K562 (cell line): Measurements from ENCODE around the gene ST8SIA1. TPM values are rescaled to one million over a fixed set of nuclear protein-coding genes. Genes with fewer than 3 reads are reported as not detected.

Experiments
- ATAC-seq: fragments of 200-7000 bp; cut with Tn5 transposase; 3 replicates; pipeline ENCODE4 v1.9.1; 2020; ENCODE audit warnings: moderate library complexity
- BruUV-seq: library from RNA; stranded (reverse); fragments of 400-500 nt; replicated peaks from 2 replicates; lab custom pipeline; 2021; lab: Mats Ljungman, UMichigan
- CTCF ChIA-PET: fragments of 300-600 bp; formaldehyde crosslinking; extraction: SDS; loops from one replicate; lab custom pipeline; 2021; ENCODE audit warnings: low intra/inter-chr PET ratio; lab: Yijun Ruan, JAX
- POLR2A ChIA-PET: fragments of 300-600, 350-650 bp; sonication (Branson Sonifier 250); formaldehyde crosslinking; extraction: SDS; loops from one replicate; lab custom pipeline; 2021; ENCODE audit warnings: antibody characterized with exemption, inconsistent platforms; lab: Yijun Ruan, JAX
- DNase-seq, 4 experiments: peaks; one replicate each; pipeline versions ENCODE4 v3.0.0 to v3.0.0-alpha.2; 2011 to 2018; ENCODE audit warnings: low spot score in 3 of 4, mixed read lengths in 3 of 4; ENCODE audit errors: extremely low read depth in 1 of 4
- FAIRE-seq: peaks from 2 replicates; lab custom pipeline; 2011; peaks lifted over from hg19 to GRCh38; lab: Jason Lieb, UNC
- H2AFZ ChIP-seq: 2 replicates; pipeline ENCODE4 v1.6.0; 2011; ENCODE audit warnings: low read depth, low read length, control low read depth, inconsistent platforms
- H3K27ac ChIP-seq: fragments of 200-600 bp; 3 replicates; pipeline ENCODE4 v1.8.0; 2011; ENCODE audit warnings: low read depth, mild to moderate bottlenecking, control low read depth, inconsistent platforms, low read length, moderate library complexity, mixed read lengths; ENCODE audit errors: extremely low read depth
- H3K27me3 ChIP-seq, 2 experiments: fragments of 300-600 bp in 1 of 2; 2 replicates in 1 of 2; 3 replicates in 1 of 2; pipeline versions ENCODE4 v1.6.0 to v1.8.0; 2011; ENCODE audit warnings: inconsistent platforms in 2 of 2, low read length in 2 of 2, mild to moderate bottlenecking in 1 of 2, mixed read lengths in 1 of 2, moderate library complexity in 1 of 2; ENCODE audit not compliant: control insufficient read depth in 2 of 2, insufficient read depth in 2 of 2
- H3K36me3 ChIP-seq: fragments of 300-600 bp; 3 replicates; pipeline ENCODE4 v1.8.0; 2011; ENCODE audit warnings: mild to moderate bottlenecking, low read length, inconsistent platforms; ENCODE audit not compliant: control insufficient read depth, insufficient read depth
- H3K4me1 ChIP-seq, 2 experiments: fragments of 200-600 bp in 1 of 2; replicated peaks in 1 of 2; 2 replicates in 1 of 2; 3 replicates in 1 of 2; pipeline versions ENCODE4 v1.5.1 to v1.8.0; 2011; ENCODE audit warnings: inconsistent platforms in 2 of 2, low read length in 2 of 2, mild to moderate bottlenecking in 1 of 2, mixed read lengths in 1 of 2, moderate library complexity in 1 of 2; ENCODE audit not compliant: control insufficient read depth in 2 of 2, insufficient read depth in 2 of 2
- H3K4me2 ChIP-seq: 2 replicates; pipeline ENCODE4 v1.6.1; 2011; ENCODE audit warnings: low read length, control low read depth, inconsistent platforms, mixed read lengths; ENCODE audit not compliant: insufficient read depth
- H3K4me3 ChIP-seq: fragments of 200-600 bp; sonication (generic), shearing (Covaris generic); 2 replicates; pipeline ENCODE4 v1.5.1; 2016; ENCODE audit warnings: control low read depth, inconsistent platforms
- H3K79me2 ChIP-seq: fragments of 200-600 bp; 3 replicates; pipeline ENCODE4 v1.8.0; 2011; ENCODE audit warnings: low read length, inconsistent platforms; ENCODE audit not compliant: control insufficient read depth, insufficient read depth
- H3K9ac ChIP-seq, 2 experiments: 2 replicates each; pipeline versions ENCODE4 v1.6.0 to v1.6.1; 2011; ENCODE audit warnings: low read depth in 2 of 2, low read length in 2 of 2, control low read depth in 1 of 2, inconsistent platforms in 1 of 2, mild to moderate bottlenecking in 1 of 2, mixed read lengths in 1 of 2; ENCODE audit not compliant: insufficient read depth in 1 of 2
- H3K9me1 ChIP-seq: one replicate; pipeline ENCODE4 v1.6.0; 2011; ENCODE audit warnings: inconsistent platforms, mild to moderate bottlenecking, low read length, moderate library complexity; ENCODE audit not compliant: control insufficient read depth, insufficient read depth
- H3K9me3 ChIP-seq: replicated peaks from 2 replicates; pipeline ENCODE4 v1.5.1; 2011; ENCODE audit warnings: low read depth, low read length, inconsistent platforms; ENCODE audit not compliant: control insufficient read depth, insufficient read depth
- H4K20me1 ChIP-seq: replicated peaks from 2 replicates; pipeline ENCODE4 v1.6.1; 2011; ENCODE audit warnings: low read length, inconsistent platforms, mixed read lengths; ENCODE audit not compliant: control insufficient read depth, insufficient read depth
- GATAD2A ChIP-seq: fragments of 450-650 bp; IDR thresholded peaks from 2 replicates; pipeline ENCODE4 v1.6.1; 2017
- POLR2G ChIP-seq: fragments of 200-400 bp; formaldehyde crosslinking; IDR thresholded peaks from 2 replicates; pipeline ENCODE4 v1.6.1; 2017; ENCODE audit warnings: low read depth, mild to moderate bottlenecking, antibody characterized with exemption, low read length, moderate library complexity
- SAFB ChIP-seq: fragments of 200-400 bp; formaldehyde crosslinking; IDR thresholded peaks from 2 replicates; pipeline ENCODE4 v1.6.1; 2017; ENCODE audit warnings: low read depth, low read length, borderline replicate concordance
- STAT5A ChIP-seq: IDR thresholded peaks from 2 replicates; pipeline ENCODE4 v1.6.1; 2012; ENCODE audit warnings: low read length, inconsistent platforms, borderline replicate concordance
- TAL1 ChIP-seq: fragments of 450-650 bp; IDR thresholded peaks from 2 replicates; pipeline ENCODE4 v1.6.1; 2016; ENCODE audit warnings: mild to moderate bottlenecking
- TFAM ChIP-seq: fragments of 250-450 bp; sonication (Bioruptor Pico); conservative IDR thresholded peaks from 2 replicates; pipeline ENCODE4 v1.5.0; 2021; ENCODE audit warnings: mild to moderate bottlenecking, moderate library complexity
- ZBTB33 ChIP-seq: sonication (generic); formaldehyde crosslinking; IDR thresholded peaks from 2 replicates; pipeline ENCODE4 v1.8.1; 2023; ENCODE audit warnings: mild to moderate bottlenecking, missing genetic modification reagents
- ZBTB7A ChIP-seq: IDR thresholded peaks from 2 replicates; pipeline ENCODE4 v1.6.1; 2011; ENCODE audit warnings: low read depth, mild to moderate bottlenecking, low read length, moderate library complexity, borderline replicate concordance; ENCODE audit not compliant: control insufficient read depth
- ZHX1 ChIP-seq: fragments of 150-350 bp; conservative IDR thresholded peaks from 2 replicates; pipeline ENCODE4 v1.6.1; 2014; ENCODE audit warnings: low read length
- WGBS: fragments of 100-300 bp; shearing (Covaris generic); methylation state at CpG from one replicate; pipeline ENCODE4 v1.1.6; 2016; ENCODE audit warnings: low coverage, mixed read lengths; ENCODE audit not compliant: insufficient coverage; ENCODE audit errors: missing lambda C conversion rate; 5-methylcytosine and 5-hydroxymethylcytosine counted together
- in situ Hi-C: fragments of 300-500 bp; cut with MboI; formaldehyde crosslinking; loops from 4 replicates; pipeline ENCODE4 v1.15.0; 2018; ENCODE audit warnings: inconsistent platforms, mixed read lengths
- intact Hi-C: fragments of 100-400 bp; cut with micrococcal nuclease; formaldehyde crosslinking; loops from 2 replicates; pipeline ENCODE4 v1.14.2; 2022
- polyA plus RNA-seq, 8 experiments: library from polyadenylated mRNA; depleted of rRNA in 4 of 8; stranded (reverse) in 5 of 8; unstranded in 3 of 8; fragments of >200 nt; fragmentation: Nextera tagmentation in 2 of 8; fragmentation: Illumina TruSeq in 1 of 8; extraction: Ambion mirVana in 2 of 8; extraction: Trizol in 1 of 8; gene quantifications; 2 replicates each; pipeline versions ENCODE4 v1.2.1 to v1.2.3, GENCODE V29; 2011 to 2014; ENCODE audit warnings: inconsistent platforms in 1 of 8, missing spikeins in 1 of 8
- total RNA-seq, 7 experiments: library from RNA; depleted of rRNA in 6 of 7; stranded (reverse); fragments of >200 nt in 6 of 7; fragmentation: Illumina TruSeq in 2 of 7; extraction: Trizol in 2 of 7; gene quantifications; 2 replicates each; pipeline versions ENCODE4 v1.2.1 to v1.2.3, GENCODE V29; 2011 to 2021; ENCODE audit warnings: low replicate concordance in 1 of 7

ST8SIA1 gene
- total and polyA plus RNA-seq, 9 of the 15 experiments (the other 6 are each of a cell fraction or from before 2014, with no cell fraction given) = 0.86 to 26.3 (median 4.3) TPM

GRCh38 chr12:22234561-22234960, 99.9 kb downstream of the ST8SIA1 start (continued):
- TF ChIP-seq ZHX1 = no peak

GRCh38 chr12:22231836-22232235, 102.7 kb downstream of the ST8SIA1 start:
- no peak for ATAC-seq
- no peak for FAIRE-seq
- ChIA-PET POLR2A (interaction anchor here (0.8 kb wide), 1 partner anchor 212 kb away, joined by 3 read pairs; no protein-coding TSS in a partner anchor), CTCF (no interaction called here)
- intact Hi-C loops (no loop called here), in situ Hi-C loops (no loop called here)
- TF ChIP-seq SAFB (no peak), ZBTB33 (CRISPR knock-in tag) (no peak), STAT5A (no peak), POLR2G (no peak), GATAD2A (no peak), ZBTB7A (no peak), TAL1 (no peak), TFAM (CRISPR knock-in tag) (no peak)
- Histone ChIP-seq H4K20me1 (no peaks in the 10 kb centered on the region), H3K36me3 (no peaks in the 10 kb centered on the region), H3K4me3 (no peak overlapping the region), H2AFZ (no peak overlapping the region), H3K4me1 (no peaks in the 10 kb centered on the region), H3K79me2 (no peaks in the 10 kb centered on the region), H3K27me3 (no peaks in the 10 kb centered on the region), H3K4me2 (no peak overlapping the region), H3K27ac (no peak overlapping the region), H3K9me1 (no peaks in the 10 kb centered on the region), H3K9me3 (no peaks in the 10 kb centered on the region), H3K9ac (no peak overlapping the region)
- DNase-seq = no peak
- 0% methylated on average over 1 of the region's 1 CpG for WGBS
- no TSS peak for BruUV-seq
